HepG2 (cell line): ENCODE measurements around the gene DPAGT1. TPM values are rescaled to one million over a fixed set of nuclear protein-coding genes. Genes with fewer than 3 reads are reported as not detected.

Experiments used
- CEBPG ChIP-seq: IDR thresholded peaks from 2 replicates; pipeline ENCODE4 v1.6.1; 2016
- GLI4 ChIP-seq: sonication (generic); formaldehyde crosslinking; IDR thresholded peaks from 2 replicates; pipeline ENCODE4 v1.5.1; 2020; ENCODE audit warnings: missing genetic modification reagents, mild to moderate bottlenecking, moderate library complexity, borderline replicate concordance
- HHEX ChIP-seq: IDR thresholded peaks from 2 replicates; pipeline ENCODE4 v1.6.1; 2016; ENCODE audit warnings: control low read depth
- MEIS1 ChIP-seq: sonication (generic); formaldehyde crosslinking; IDR thresholded peaks from 2 replicates; pipeline ENCODE4 v1.9.0; 2021; ENCODE audit warnings: mild to moderate bottlenecking, missing genetic modification reagents, moderate library complexity, borderline replicate concordance
- NFYC ChIP-seq: IDR thresholded peaks from 2 replicates; pipeline ENCODE4 v1.6.1; 2016; ENCODE audit warnings: missing genetic modification reagents, missing compliant biosample characterization
- PRMT3 ChIP-seq: sonication (generic); formaldehyde crosslinking; IDR thresholded peaks from 2 replicates; pipeline ENCODE4 v1.8.1; 2022; ENCODE audit warnings: low read depth, mild to moderate bottlenecking, moderate library complexity, missing genetic modification reagents, borderline replicate concordance
- ZFP82 ChIP-seq: sonication (generic); formaldehyde crosslinking; IDR thresholded peaks from 2 replicates; pipeline ENCODE4 v1.5.1; 2020; ENCODE audit warnings: mild to moderate bottlenecking, missing genetic modification reagents, borderline replicate concordance
- ZNF556 ChIP-seq: sonication (generic); formaldehyde crosslinking; IDR thresholded peaks from 2 replicates; pipeline ENCODE4 v1.4.0; 2020; ENCODE audit warnings: mild to moderate bottlenecking, missing genetic modification reagents, borderline replicate concordance
- polyA plus RNA-seq, 8 experiments: library from polyadenylated mRNA; depleted of rRNA in 3 of 8; stranded (reverse) in 7 of 8; unstranded in 1 of 8; fragments of >200 nt; fragmentation: Illumina TruSeq in 4 of 8; extraction: Trizol in 4 of 8; gene quantifications; 2 replicates each; pipeline versions ENCODE4 v1.2.1 to v1.2.3, GENCODE V29; 2011 to 2016; ENCODE audit warnings: low read depth in 4 of 8, missing spikeins in 1 of 8, mixed read lengths in 1 of 8; ENCODE audit not compliant: insufficient read depth in 1 of 8
- total RNA-seq, 5 experiments: library from RNA; depleted of rRNA; stranded (reverse); fragments of >200 nt; fragmentation: Illumina TruSeq; extraction: Trizol; gene quantifications; 2 replicates each; pipeline ENCODE4 v1.2.3, GENCODE V29; 2016; ENCODE audit warnings: low read depth in 1 of 5
- TF ChIP-seq, protein P1 (sequence below), 2 experiments: fragments of 450-650 bp in 1 of 2; sonication (generic) in 1 of 2; formaldehyde crosslinking in 1 of 2; IDR thresholded peaks; 2 replicates each; pipeline versions ENCODE4 v1.6.1 to v1.8.0; 2016 to 2022; ENCODE audit warnings: antibody characterized with exemption in 1 of 2, mild to moderate bottlenecking in 1 of 2, missing genetic modification reagents in 1 of 2
- TF ChIP-seq, protein P2 (sequence below): sonication (generic); formaldehyde crosslinking; IDR thresholded peaks from 2 replicates; pipeline ENCODE4 v1.4.0; 2020; ENCODE audit warnings: missing genetic modification reagents, borderline replicate concordance
- TF ChIP-seq, protein P3 (sequence below), 2 experiments: sonication (generic) in 1 of 2; formaldehyde crosslinking in 1 of 2; IDR thresholded peaks; 2 replicates each; pipeline versions ENCODE4 v1.4.0 to v1.6.1; 2016 to 2020; ENCODE audit warnings: borderline replicate concordance in 1 of 2, low read depth in 1 of 2, mild to moderate bottlenecking in 1 of 2, missing genetic modification reagents in 1 of 2

The DPAGT1 gene
- total and polyA plus RNA-seq, 2 of the 13 experiments (the other 11 are each of a cell fraction or from before 2014, with no cell fraction given), result 37.6 to 70.7 TPM

GRCh38 chr11:119084663-119085436 is 16.8 kb downstream of the DPAGT1 start, which contains the start of gene HMBS (continued):
- TF ChIP-seq PRMT3 (no peak), GLI4 (no peak; the same call in 1 of the 2 replicates), ZFP82 (CRISPR knock-in tag) (no peak), HHEX (no peak), ZNF556 (CRISPR knock-in tag) (peak; percentile 79; the same call in 1 of the 2 replicates), MEIS1 (CRISPR knock-in tag) (no peak), CEBPG (CRISPR knock-in tag) (peak; percentile 91), NFYC (CRISPR knock-in tag) (peak; percentile 84)
- TF ChIP-seq, protein P1, sequence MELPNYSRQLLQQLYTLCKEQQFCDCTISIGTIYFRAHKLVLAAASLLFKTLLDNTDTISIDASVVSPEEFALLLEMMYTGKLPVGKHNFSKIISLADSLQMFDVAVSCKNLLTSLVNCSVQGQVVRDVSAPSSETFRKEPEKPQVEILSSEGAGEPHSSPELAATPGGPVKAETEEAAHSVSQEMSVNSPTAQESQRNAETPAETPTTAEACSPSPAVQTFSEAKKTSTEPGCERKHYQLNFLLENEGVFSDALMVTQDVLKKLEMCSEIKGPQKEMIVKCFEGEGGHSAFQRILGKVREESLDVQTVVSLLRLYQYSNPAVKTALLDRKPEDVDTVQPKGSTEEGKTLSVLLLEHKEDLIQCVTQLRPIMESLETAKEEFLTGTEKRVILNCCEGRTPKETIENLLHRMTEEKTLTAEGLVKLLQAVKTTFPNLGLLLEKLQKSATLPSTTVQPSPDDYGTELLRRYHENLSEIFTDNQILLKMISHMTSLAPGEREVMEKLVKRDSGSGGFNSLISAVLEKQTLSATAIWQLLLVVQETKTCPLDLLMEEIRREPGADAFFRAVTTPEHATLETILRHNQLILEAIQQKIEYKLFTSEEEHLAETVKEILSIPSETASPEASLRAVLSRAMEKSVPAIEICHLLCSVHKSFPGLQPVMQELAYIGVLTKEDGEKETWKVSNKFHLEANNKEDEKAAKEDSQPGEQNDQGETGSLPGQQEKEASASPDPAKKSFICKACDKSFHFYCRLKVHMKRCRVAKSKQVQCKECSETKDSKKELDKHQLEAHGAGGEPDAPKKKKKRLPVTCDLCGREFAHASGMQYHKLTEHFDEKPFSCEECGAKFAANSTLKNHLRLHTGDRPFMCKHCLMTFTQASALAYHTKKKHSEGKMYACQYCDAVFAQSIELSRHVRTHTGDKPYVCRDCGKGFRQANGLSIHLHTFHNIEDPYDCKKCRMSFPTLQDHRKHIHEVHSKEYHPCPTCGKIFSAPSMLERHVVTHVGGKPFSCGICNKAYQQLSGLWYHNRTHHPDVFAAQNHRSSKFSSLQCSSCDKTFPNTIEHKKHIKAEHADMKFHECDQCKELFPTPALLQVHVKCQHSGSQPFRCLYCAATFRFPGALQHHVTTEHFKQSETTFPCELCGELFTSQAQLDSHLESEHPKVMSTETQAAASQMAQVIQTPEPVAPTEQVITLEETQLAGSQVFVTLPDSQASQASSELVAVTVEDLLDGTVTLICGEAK (IDR thresholded peaks at IDR 0.05), result no peak
- TF ChIP-seq, protein P1 (CRISPR knock-in tag; IDR thresholded peaks at IDR 0.05), result 0 out of 2 replicates have a peak, but pooled peaks have one; percentile 31
- TF ChIP-seq, protein P2, sequence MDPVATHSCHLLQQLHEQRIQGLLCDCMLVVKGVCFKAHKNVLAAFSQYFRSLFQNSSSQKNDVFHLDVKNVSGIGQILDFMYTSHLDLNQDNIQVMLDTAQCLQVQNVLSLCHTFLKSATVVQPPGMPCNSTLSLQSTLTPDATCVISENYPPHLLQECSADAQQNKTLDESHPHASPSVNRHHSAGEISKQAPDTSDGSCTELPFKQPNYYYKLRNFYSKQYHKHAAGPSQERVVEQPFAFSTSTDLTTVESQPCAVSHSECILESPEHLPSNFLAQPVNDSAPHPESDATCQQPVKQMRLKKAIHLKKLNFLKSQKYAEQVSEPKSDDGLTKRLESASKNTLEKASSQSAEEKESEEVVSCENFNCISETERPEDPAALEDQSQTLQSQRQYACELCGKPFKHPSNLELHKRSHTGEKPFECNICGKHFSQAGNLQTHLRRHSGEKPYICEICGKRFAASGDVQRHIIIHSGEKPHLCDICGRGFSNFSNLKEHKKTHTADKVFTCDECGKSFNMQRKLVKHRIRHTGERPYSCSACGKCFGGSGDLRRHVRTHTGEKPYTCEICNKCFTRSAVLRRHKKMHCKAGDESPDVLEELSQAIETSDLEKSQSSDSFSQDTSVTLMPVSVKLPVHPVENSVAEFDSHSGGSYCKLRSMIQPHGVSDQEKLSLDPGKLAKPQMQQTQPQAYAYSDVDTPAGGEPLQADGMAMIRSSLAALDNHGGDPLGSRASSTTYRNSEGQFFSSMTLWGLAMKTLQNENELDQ (CRISPR knock-in tag), result no peak
- TF ChIP-seq, protein P3, sequence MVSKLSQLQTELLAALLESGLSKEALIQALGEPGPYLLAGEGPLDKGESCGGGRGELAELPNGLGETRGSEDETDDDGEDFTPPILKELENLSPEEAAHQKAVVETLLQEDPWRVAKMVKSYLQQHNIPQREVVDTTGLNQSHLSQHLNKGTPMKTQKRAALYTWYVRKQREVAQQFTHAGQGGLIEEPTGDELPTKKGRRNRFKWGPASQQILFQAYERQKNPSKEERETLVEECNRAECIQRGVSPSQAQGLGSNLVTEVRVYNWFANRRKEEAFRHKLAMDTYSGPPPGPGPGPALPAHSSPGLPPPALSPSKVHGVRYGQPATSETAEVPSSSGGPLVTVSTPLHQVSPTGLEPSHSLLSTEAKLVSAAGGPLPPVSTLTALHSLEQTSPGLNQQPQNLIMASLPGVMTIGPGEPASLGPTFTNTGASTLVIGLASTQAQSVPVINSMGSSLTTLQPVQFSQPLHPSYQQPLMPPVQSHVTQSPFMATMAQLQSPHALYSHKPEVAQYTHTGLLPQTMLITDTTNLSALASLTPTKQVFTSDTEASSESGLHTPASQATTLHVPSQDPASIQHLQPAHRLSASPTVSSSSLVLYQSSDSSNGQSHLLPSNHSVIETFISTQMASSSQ (IDR thresholded peaks at IDR 0.05; ENCODE audit: low read depth), result no peak
- TF ChIP-seq, protein P3 (CRISPR knock-in tag; IDR thresholded peaks at IDR 0.05; ENCODE audit: borderline replicate concordance), result peak; percentile 76; the same call in 1 of the 2 replicates
